ENCODE results near the gene ACADL.

DNA sequence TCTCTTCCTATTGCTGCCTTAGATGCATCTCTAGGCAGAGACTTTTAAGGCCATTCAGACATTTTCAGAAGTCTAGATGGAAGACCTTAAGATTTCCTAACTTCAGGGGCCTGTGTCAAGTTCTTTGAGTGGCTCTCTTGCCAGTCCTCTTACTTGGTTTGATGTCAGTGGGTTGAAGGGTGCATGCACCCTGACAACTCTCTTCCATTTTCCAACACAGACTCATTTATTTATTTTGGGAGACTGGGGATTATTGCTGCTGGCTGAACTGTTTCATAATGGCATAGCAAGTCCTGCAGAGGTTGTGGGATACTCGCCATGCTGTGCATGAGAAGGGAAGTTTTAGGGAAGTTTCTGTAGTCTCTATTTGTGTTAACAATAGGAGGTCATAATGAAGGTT is 39.0 kb upstream of the ACADL start:
- no peak for TF ChIP-seq HNRNPL (IDR thresholded peaks at IDR 0.05; ENCODE audit: low read depth, low read length)
- TF ChIP-seq, protein P1, sequence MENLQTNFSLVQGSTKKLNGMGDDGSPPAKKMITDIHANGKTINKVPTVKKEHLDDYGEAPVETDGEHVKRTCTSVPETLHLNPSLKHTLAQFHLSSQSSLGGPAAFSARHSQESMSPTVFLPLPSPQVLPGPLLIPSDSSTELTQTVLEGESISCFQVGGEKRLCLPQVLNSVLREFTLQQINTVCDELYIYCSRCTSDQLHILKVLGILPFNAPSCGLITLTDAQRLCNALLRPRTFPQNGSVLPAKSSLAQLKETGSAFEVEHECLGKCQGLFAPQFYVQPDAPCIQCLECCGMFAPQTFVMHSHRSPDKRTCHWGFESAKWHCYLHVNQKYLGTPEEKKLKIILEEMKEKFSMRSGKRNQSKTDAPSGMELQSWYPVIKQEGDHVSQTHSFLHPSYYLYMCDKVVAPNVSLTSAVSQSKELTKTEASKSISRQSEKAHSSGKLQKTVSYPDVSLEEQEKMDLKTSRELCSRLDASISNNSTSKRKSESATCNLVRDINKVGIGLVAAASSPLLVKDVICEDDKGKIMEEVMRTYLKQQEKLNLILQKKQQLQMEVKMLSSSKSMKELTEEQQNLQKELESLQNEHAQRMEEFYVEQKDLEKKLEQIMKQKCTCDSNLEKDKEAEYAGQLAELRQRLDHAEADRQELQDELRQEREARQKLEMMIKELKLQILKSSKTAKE (CRISPR knock-in tag; IDR thresholded peaks at IDR 0.05; ENCODE audit: borderline replicate concordance), result no peak
- no peak for TF ChIP-seq ZFX (CRISPR knock-in tag; IDR thresholded peaks at IDR 0.05; ENCODE audit: low read depth)
- TF ChIP-seq, protein P2, sequence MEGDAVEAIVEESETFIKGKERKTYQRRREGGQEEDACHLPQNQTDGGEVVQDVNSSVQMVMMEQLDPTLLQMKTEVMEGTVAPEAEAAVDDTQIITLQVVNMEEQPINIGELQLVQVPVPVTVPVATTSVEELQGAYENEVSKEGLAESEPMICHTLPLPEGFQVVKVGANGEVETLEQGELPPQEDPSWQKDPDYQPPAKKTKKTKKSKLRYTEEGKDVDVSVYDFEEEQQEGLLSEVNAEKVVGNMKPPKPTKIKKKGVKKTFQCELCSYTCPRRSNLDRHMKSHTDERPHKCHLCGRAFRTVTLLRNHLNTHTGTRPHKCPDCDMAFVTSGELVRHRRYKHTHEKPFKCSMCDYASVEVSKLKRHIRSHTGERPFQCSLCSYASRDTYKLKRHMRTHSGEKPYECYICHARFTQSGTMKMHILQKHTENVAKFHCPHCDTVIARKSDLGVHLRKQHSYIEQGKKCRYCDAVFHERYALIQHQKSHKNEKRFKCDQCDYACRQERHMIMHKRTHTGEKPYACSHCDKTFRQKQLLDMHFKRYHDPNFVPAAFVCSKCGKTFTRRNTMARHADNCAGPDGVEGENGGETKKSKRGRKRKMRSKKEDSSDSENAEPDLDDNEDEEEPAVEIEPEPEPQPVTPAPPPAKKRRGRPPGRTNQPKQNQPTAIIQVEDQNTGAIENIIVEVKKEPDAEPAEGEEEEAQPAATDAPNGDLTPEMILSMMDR (CRISPR knock-in tag; IDR thresholded peaks at IDR 0.05), result no peak

Data from HepG2 (cell line).